ENCODE data around the gene TUBA1C.

DNA sequence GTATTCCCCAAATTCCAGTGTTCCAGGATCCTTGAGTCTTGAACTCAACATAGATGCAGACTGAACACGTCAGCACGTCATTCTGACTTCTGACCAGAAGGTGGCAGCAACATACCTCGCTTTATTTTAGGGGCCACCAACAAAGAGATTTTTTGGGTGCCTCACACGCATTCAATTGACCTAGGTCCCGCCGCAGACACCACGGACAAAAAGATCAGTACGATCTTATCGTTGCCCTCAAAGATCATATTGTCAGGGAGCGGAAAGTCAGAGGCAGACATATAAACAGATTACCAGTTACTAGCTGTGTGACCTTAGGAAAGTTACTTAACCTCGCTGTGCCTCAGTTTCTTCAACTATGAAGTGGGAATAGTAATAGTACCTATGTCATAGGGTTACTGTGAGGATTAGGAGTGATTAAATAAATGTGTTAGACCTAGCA is 23.6 kb downstream of the TUBA1C start:
- TF ChIP-seq CTCF (IDR thresholded peaks at IDR 0.05) (peak; percentile 75 to 84 (median 79)), EP300 (IDR thresholded peaks at IDR 0.05) (no peak), POLR2A (IDR thresholded peaks at IDR 0.05) (no peak)
